Peyer's patch (tissue), 4 donors: ENCODE data around the gene DZANK1. TPM values are rescaled to one million over a fixed set of nuclear protein-coding genes. Genes with fewer than 3 reads are reported as not detected.
"Not testable (repeated sequence)": the region's sequence is repeated elsewhere in the genome, so short reads cannot be mapped to it uniquely, and the experiment has no call there.

Experiments used
- DNase-seq, 3 donors: peaks; one replicate each; pipeline ENCODE4 v3.0.0-alpha.2; 2017 to 2019
- H3K27ac ChIP-seq, 4 donors: fragments of 200-600 bp; sonication (generic); one replicate each; pipeline ENCODE4 v1.5.1; 2016 to 2019
- H3K27me3 ChIP-seq, 2 donors: fragments of 200-600 bp; sonication (generic); one replicate each; pipeline ENCODE4 v1.5.1; 2019
- H3K36me3 ChIP-seq, 3 donors: fragments of 200-600 bp; sonication (generic); one replicate each; pipeline ENCODE4 v1.5.1; 2016 to 2019
- H3K4me1 ChIP-seq, 4 donors: fragments of 200-600 bp; sonication (generic); one replicate each; pipeline ENCODE4 v1.5.1; 2016 to 2019
- H3K4me3 ChIP-seq, 4 donors: fragments of 200-600 bp; sonication (generic); 1 replicate in 3 of 4; 2 replicates in 1 of 4; pipeline ENCODE4 v1.5.1; 2016 to 2019; ENCODE audit warnings: mild to moderate bottlenecking in 1 of 4
- H3K9me3 ChIP-seq, 4 donors: fragments of 200-600 bp; sonication (generic); one replicate each; pipeline ENCODE4 v1.5.1; 2016 to 2019; ENCODE audit warnings: mild to moderate bottlenecking in 1 of 4
- CTCF ChIP-seq, 6 experiments: fragments of 450-650 bp in 4 of 6; fragments of 200-600 bp in 2 of 6; sonication (generic) in 1 of 6; IDR thresholded peaks; one replicate each; pipeline ENCODE4 v1.5.1; 2017 to 2019; ENCODE audit warnings: antibody characterized with exemption in 6 of 6, mild to moderate bottlenecking in 3 of 6, moderate library complexity in 1 of 6
- POLR2A ChIP-seq, 2 donors: fragments of 450-650 bp; IDR thresholded peaks; one replicate each; pipeline ENCODE4 v1.5.1; 2017; ENCODE audit warnings: antibody characterized with exemption in 2 of 2, mild to moderate bottlenecking in 2 of 2, moderate library complexity in 2 of 2
- total RNA-seq, 4 donors: library from RNA; depleted of rRNA; stranded (reverse); fragments of >200 nt; gene quantifications; one replicate each; pipeline ENCODE4 v1.1.0, GENCODE V29; 2016

DZANK1 gene
- total RNA-seq, 4 donors from 2014 or later, result 1.6 to 5.0 (median 2.1) TPM

GRCh38 chr20:18391686-18392085 is 75.1 kb downstream of the DZANK1 start:
- TF ChIP-seq POLR2A (IDR thresholded peaks at IDR 0.05) (no peak), CTCF (IDR thresholded peaks at IDR 0.05) (no peak)
- H3K27me3 ChIP-seq, result no peaks in the 10 kb centered on the region
- no peak overlapping the region for H3K27ac ChIP-seq
- no peak overlapping the region for H3K4me3 ChIP-seq
- no peak for DNase-seq
- H3K9me3 ChIP-seq, result no peaks in the 10 kb centered on the region
- H3K4me1 ChIP-seq, result no peaks in the 10 kb centered on the region
- H3K36me3 ChIP-seq, result no peaks in the 10 kb centered on the region

GRCh38 chr20:18390201-18390600 is 76.6 kb downstream of the DZANK1 start:
- Histone ChIP-seq H3K27ac (no peak overlapping the region), H3K9me3 (no peaks in the 10 kb centered on the region), H3K4me1 (no peaks in the 10 kb centered on the region), H3K36me3 (no peaks in the 10 kb centered on the region), H3K27me3 (no peaks in the 10 kb centered on the region), H3K4me3 (no peak overlapping the region)
- TF ChIP-seq CTCF (IDR thresholded peaks at IDR 0.05) (no peak), POLR2A (IDR thresholded peaks at IDR 0.05) (no peak)
- no peak for DNase-seq

GRCh38 chr20:18388860-18389259 is 78.0 kb downstream of the DZANK1 start:
- Histone ChIP-seq H3K27ac (no peak overlapping the region), H3K4me3 (no peak overlapping the region), H3K9me3 (no peaks in the 10 kb centered on the region), H3K27me3 (no peaks in the 10 kb centered on the region), H3K36me3 (no peaks in the 10 kb centered on the region), H3K4me1 (no peaks in the 10 kb centered on the region)
- TF ChIP-seq POLR2A (IDR thresholded peaks at IDR 0.05) (no peak), CTCF (IDR thresholded peaks at IDR 0.05) (no peak)
- no peak for DNase-seq

GRCh38 chr20:18380908-18381529 is 85.8 kb downstream of the DZANK1 start:
- TF ChIP-seq CTCF (IDR thresholded peaks at IDR 0.05), result no peak
- TF ChIP-seq POLR2A (IDR thresholded peaks at IDR 0.05), result no peak
- H3K4me1 ChIP-seq, result no peaks in the 10 kb centered on the region
- no peaks in the 10 kb centered on the region for H3K27me3 ChIP-seq

GRCh38 chr20:18377896-18378481 is 88.8 kb downstream of the DZANK1 start:
- Histone ChIP-seq H3K36me3 (no peaks in the 10 kb centered on the region), H3K9me3 (no peaks in the 10 kb centered on the region), H3K4me1 (no peaks in the 10 kb centered on the region), H3K27ac (no peak overlapping the region), H3K4me3 (no peak overlapping the region), H3K27me3 (no peaks in the 10 kb centered on the region)
- no peak for DNase-seq
- no peak for TF ChIP-seq POLR2A (IDR thresholded peaks at IDR 0.05)
- no peak for TF ChIP-seq CTCF (IDR thresholded peaks at IDR 0.05)

More at GRCh38 chr20:18380908-18381529, 85.8 kb downstream of the DZANK1 start:
- DNase-seq, result no peak
- no peak overlapping the region for H3K4me3 ChIP-seq
- no peaks in the 10 kb centered on the region for H3K9me3 ChIP-seq
- no peaks in the 10 kb centered on the region for H3K36me3 ChIP-seq
- no peak overlapping the region for H3K27ac ChIP-seq

- not testable (repeated sequence) for H3K4me3 ChIP-seq, H3K27me3 ChIP-seq, H3K27ac ChIP-seq, DNase-seq, H3K36me3 ChIP-seq, H3K9me3 ChIP-seq, H3K4me1 ChIP-seq
Observed at GRCh38 chr20:18375551-18375950, 91.3 kb downstream of the DZANK1 start.
